Measurements from ENCODE around the gene ACP5.

DNA sequence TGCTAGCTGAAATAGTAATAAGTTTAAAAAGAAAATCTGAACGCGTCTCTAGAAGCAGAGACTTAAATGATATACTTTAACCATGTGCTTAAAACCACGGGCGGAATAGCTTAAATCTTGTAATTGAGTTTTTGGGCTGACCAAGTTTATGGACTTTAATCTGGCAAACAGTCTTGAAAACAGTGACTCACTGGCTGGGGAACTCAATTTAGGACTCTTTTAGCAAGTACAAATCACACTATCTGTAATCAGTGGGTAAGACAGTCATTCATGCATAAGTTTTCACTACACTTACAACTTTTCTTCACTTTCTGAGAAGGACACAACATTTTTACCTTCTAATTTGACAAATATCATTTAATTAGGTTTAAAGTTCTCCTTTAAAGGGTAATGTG lies 46.6 kb upstream of the ACP5 start:
- TF ChIP-seq, protein P1, sequence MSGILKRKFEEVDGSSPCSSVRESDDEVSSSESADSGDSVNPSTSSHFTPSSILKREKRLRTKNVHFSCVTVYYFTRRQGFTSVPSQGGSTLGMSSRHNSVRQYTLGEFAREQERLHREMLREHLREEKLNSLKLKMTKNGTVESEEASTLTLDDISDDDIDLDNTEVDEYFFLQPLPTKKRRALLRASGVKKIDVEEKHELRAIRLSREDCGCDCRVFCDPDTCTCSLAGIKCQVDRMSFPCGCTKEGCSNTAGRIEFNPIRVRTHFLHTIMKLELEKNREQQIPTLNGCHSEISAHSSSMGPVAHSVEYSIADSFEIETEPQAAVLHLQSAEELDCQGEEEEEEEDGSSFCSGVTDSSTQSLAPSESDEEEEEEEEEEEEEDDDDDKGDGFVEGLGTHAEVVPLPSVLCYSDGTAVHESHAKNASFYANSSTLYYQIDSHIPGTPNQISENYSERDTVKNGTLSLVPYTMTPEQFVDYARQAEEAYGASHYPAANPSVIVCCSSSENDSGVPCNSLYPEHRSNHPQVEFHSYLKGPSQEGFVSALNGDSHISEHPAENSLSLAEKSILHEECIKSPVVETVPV (CRISPR knock-in tag; IDR thresholded peaks at IDR 0.05), result no peak
- TF ChIP-seq ARNTL (CRISPR knock-in tag; IDR thresholded peaks at IDR 0.05; ENCODE audit: borderline replicate concordance, low read depth) (no peak), ZNF8 (CRISPR knock-in tag; IDR thresholded peaks at IDR 0.05) (no peak)

Measured in SK-N-SH treated with all-trans-retinoic acid at 6 μM for 48 hours (cell line).